HCT116 (cell line): ENCODE measurements around the gene L1CAM. TPM values are rescaled to one million over a fixed set of nuclear protein-coding genes. Genes with fewer than 3 reads are reported as not detected.
A peak's percentile ranks its signal among the peaks of the same experiment; 100 is the strongest.

Experiments
- ATAC-seq: fragments of 200-7000 bp; cut with Tn5 transposase; 2 replicates; pipeline ENCODE4 v1.9.1; 2020; ENCODE audit warnings: mild to moderate bottlenecking, moderate library complexity
- BruUV-seq: library from RNA; stranded (reverse); fragments of 400-500 nt; replicated peaks from 2 replicates; lab custom pipeline; 2021; lab: Mats Ljungman, UMichigan
- CTCF ChIA-PET: fragments of 300-600 bp; sonication (Branson Sonifier 250); formaldehyde crosslinking; loops from one replicate; lab custom pipeline; 2021; ENCODE audit warnings: antibody characterized with exemption; lab: Charles Lee
- POLR2A ChIA-PET: fragments of 300-600, 350-600 bp; sonication (Branson Sonifier 250); formaldehyde crosslinking; loops from one replicate; lab custom pipeline; 2021; ENCODE audit warnings: antibody characterized with exemption; lab: Charles Lee
- RAD21 ChIA-PET, 2 experiments: fragments of 300-600 bp; sonication (Branson Sonifier 250); formaldehyde crosslinking; loops; one replicate each; lab custom pipeline; 2023; ENCODE audit warnings: low total read pairs in 2 of 2; ENCODE audit not compliant: uncharacterized antibody in 2 of 2, unreplicated experiment in 2 of 2, low non-redundant PET in 1 of 2; lab: Charles Lee
- DNase-seq: peaks from one replicate; pipeline ENCODE4 v3.0.0-alpha.2; 2010; ENCODE audit warnings: low read depth, low spot score
- H2AFZ ChIP-seq: fragments of 200-600 bp; shearing (Covaris generic), sonication (generic); 2 replicates; pipeline ENCODE4 v1.6.1; 2017; ENCODE audit warnings: low read depth, mixed run types, mixed read lengths, antibody characterized with exemption, low read length; ENCODE audit not compliant: poor library complexity, severe bottlenecking
- H3K27ac ChIP-seq: 2 replicates; pipeline ENCODE4 v1.5.1; 2012; ENCODE audit warnings: low read depth, low read length
- H3K27me3 ChIP-seq: fragments of 200-600 bp; sonication (generic); 2 replicates; pipeline ENCODE4 v1.6.1; 2016; ENCODE audit warnings: mixed run types, low read length, mixed read lengths; ENCODE audit not compliant: insufficient read depth
- H3K36me3 ChIP-seq, 2 experiments: fragments of 200-500 bp in 1 of 2; fragments of 200-600 bp in 1 of 2; sonication (Bioruptor generic) in 1 of 2; sonication (generic) in 1 of 2; 2 replicates each; pipeline versions ENCODE4 v1.5.1 to v1.6.1; 2014 to 2016; ENCODE audit warnings: low read length in 2 of 2, inconsistent platforms in 1 of 2, mixed read lengths in 1 of 2, mixed run types in 1 of 2; ENCODE audit not compliant: insufficient read depth in 2 of 2, control insufficient read depth in 1 of 2
- H3K4me1 ChIP-seq, 2 experiments: fragments of 200-600 bp in 1 of 2; sonication (generic) in 1 of 2; 2 replicates each; pipeline versions ENCODE4 v1.5.1 to v1.6.1; 2012 to 2017; ENCODE audit warnings: low read length in 2 of 2, inconsistent platforms in 1 of 2, mild to moderate bottlenecking in 1 of 2, mixed read lengths in 1 of 2, mixed run types in 1 of 2, moderate library complexity in 1 of 2; ENCODE audit not compliant: insufficient read depth in 2 of 2, control insufficient read depth in 1 of 2
- H3K4me2 ChIP-seq: fragments of 200-600 bp; sonication (generic); 2 replicates; pipeline ENCODE4 v1.6.1; 2017; ENCODE audit warnings: mixed run types, low read length, mixed read lengths
- H3K4me3 ChIP-seq, 2 experiments: fragments of 200-600 bp in 1 of 2; sonication (generic) in 1 of 2; replicated peaks in 1 of 2; 2 replicates each; pipeline ENCODE4 v1.5.1; 2011 to 2016; ENCODE audit warnings: low read length in 2 of 2, control low read depth in 1 of 2, low read depth in 1 of 2, mild to moderate bottlenecking in 1 of 2, mixed read lengths in 1 of 2, mixed run types in 1 of 2
- H3K79me2 ChIP-seq: fragments of 200-600 bp; sonication (generic); 2 replicates; pipeline ENCODE4 v1.6.1; 2017; ENCODE audit warnings: mild to moderate bottlenecking, mixed run types, low read length, moderate library complexity, mixed read lengths; ENCODE audit not compliant: insufficient read depth
- H3K9ac ChIP-seq: fragments of 200-600 bp; sonication (generic); 2 replicates; pipeline ENCODE4 v1.6.1; 2016; ENCODE audit warnings: low read length, mixed read lengths
- H3K9me2 ChIP-seq: fragments of 200-600 bp; sonication (generic), shearing (Covaris generic); 2 replicates; pipeline ENCODE4 v1.6.1; 2017; ENCODE audit warnings: mixed run types, mild to moderate bottlenecking, moderate library complexity; ENCODE audit not compliant: insufficient read depth
- H3K9me3 ChIP-seq, 2 experiments: fragments of 200-500 bp in 1 of 2; fragments of 200-600 bp in 1 of 2; sonication (Bioruptor generic) in 1 of 2; sonication (generic) in 1 of 2; 2 replicates each; pipeline ENCODE4 v1.6.1; 2014 to 2017; ENCODE audit warnings: low read length in 2 of 2, mixed read lengths in 2 of 2, inconsistent platforms in 1 of 2, low read depth in 1 of 2, mild to moderate bottlenecking in 1 of 2, mixed run types in 1 of 2, moderate library complexity in 1 of 2; ENCODE audit not compliant: control insufficient read depth in 1 of 2, insufficient read depth in 1 of 2
- H4K20me1 ChIP-seq: fragments of 200-600 bp; sonication (generic), shearing (Covaris generic); 2 replicates; pipeline ENCODE4 v1.6.1; 2017; ENCODE audit warnings: mixed run types, mild to moderate bottlenecking, moderate library complexity; ENCODE audit not compliant: insufficient read depth
- CBX3 ChIP-seq: IDR thresholded peaks from 2 replicates; pipeline ENCODE4 v1.6.1; 2012; ENCODE audit warnings: low read depth
- EGR1 ChIP-seq: IDR thresholded peaks from 2 replicates; pipeline ENCODE4 v1.6.1; 2012; ENCODE audit warnings: low read depth
- JUND ChIP-seq: IDR thresholded peaks from 2 replicates; pipeline ENCODE4 v1.6.1; 2012
- POLR2A ChIP-seq: IDR thresholded peaks from 2 replicates; pipeline ENCODE4 v1.7.0; 2011; ENCODE audit warnings: borderline replicate concordance; ENCODE audit not compliant: insufficient read depth, insufficient read length; ENCODE audit errors: extremely low read depth
- YY1 ChIP-seq: IDR thresholded peaks from 2 replicates; pipeline ENCODE4 v1.6.1; 2011; ENCODE audit warnings: low read length, low read depth, moderate library complexity, mild to moderate bottlenecking; ENCODE audit not compliant: insufficient replicate concordance; ENCODE audit errors: extremely low read depth
- ZBTB33 ChIP-seq: IDR thresholded peaks from 2 replicates; pipeline ENCODE4 v1.6.1; 2011; ENCODE audit warnings: mild to moderate bottlenecking, low read length, moderate library complexity; ENCODE audit not compliant: insufficient replicate concordance; ENCODE audit errors: extremely low read depth
- intact Hi-C: fragments of 100-400 bp; cut with micrococcal nuclease; formaldehyde crosslinking; loops from 2 replicates; pipeline ENCODE4 v1.10.0; 2022
- total RNA-seq: library from RNA; stranded (reverse); gene quantifications from one replicate; pipeline ENCODE4 v1.2.1, GENCODE V29; 2021; ENCODE audit not compliant: unreplicated experiment
- TF ChIP-seq, protein P1 (sequence below): IDR thresholded peaks from 2 replicates; pipeline ENCODE4 v1.6.1; 2012

L1CAM gene
- total RNA-seq, 1 experiment from 2014 or later = 14.8 TPM

DNA sequence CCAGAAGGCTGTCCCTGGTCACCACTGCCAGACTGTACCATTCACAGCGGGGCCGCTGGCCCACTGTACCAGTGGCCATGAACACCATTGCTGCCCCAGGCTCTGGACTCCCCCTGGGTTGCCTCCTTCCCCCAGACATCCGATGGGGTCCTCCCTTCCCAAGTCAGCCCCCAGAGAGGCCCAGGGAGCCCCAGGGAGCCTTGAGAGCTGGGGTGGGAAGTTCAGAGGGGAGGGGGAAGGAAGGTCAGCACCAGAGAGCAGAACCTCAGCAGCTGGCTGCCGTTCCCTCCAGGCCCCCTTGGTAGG, 40.5 kb upstream of the L1CAM start:
- no peaks in the 10 kb centered on the region for H4K20me1 ChIP-seq
- no peaks in the 10 kb centered on the region for H3K9me2 ChIP-seq
- BruUV-seq = no TSS peak
- RAD21 ChIA-PET = no interaction called here
- H3K79me2 ChIP-seq = peaks cover 28% of the 10 kb centered on the region; the same call in 1 of the 2 replicates
- DNase-seq = no peak
- peak overlapping the region; percentile 80 for H3K9ac ChIP-seq
- peak overlapping the region; percentile 87 for H3K4me2 ChIP-seq
- no peaks in the 10 kb centered on the region for H3K9me3 ChIP-seq
- POLR2A ChIA-PET = interaction anchor here (1.0 kb wide), 2 partner anchors 45 to 63 kb away, joined by 3 to 5 read pairs; partner anchors contain the start of genes HCFC1 and TMEM187
- H3K27me3 ChIP-seq = no peaks in the 10 kb centered on the region
- H3K4me3 ChIP-seq = peak overlapping the region; percentile 69 to 71
- CTCF ChIA-PET = interaction anchor here (0.8 to 2.5 kb wide), 2 partner anchors 15 to 21 kb away, joined by 3 to 14 read pairs; no protein-coding TSS in a partner anchor
- TF ChIP-seq CBX3 (no peak), POLR2A (no peak), YY1 (no peak), ZBTB33 (no peak), EGR1 (no peak), JUND (no peak)
- TF ChIP-seq, protein P1, sequence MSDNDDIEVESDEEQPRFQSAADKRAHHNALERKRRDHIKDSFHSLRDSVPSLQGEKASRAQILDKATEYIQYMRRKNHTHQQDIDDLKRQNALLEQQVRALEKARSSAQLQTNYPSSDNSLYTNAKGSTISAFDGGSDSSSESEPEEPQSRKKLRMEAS = no peak
- TF ChIP-seq, all 23 proteins: peak for 0
- Histone ChIP-seq H2AFZ (no peak overlapping the region), H3K27ac (peak overlapping the region; percentile 99), H3K36me3 (peaks cover 0 to 5% of the 10 kb centered on the region in 2 experiments; a peak in 2 of 4 replicates), H3K4me1 (peaks cover 22 to 43% of the 10 kb centered on the region in 2 experiments)
- intact Hi-C loops = no loop called here
- peak; percentile 6 for ATAC-seq
